Inferior parietal cortex (tissue), 1 donor: ENCODE results near the gene NACAD.
"Not testable (repeated sequence)": the region's sequence is repeated elsewhere in the genome, so short reads cannot be mapped to it uniquely, and the experiment has no call there.

Experiments used
- DNase-seq: peaks from one replicate; pipeline ENCODE4 v3.0.0-alpha.2; 2016; ENCODE audit errors: extremely low spot score

NACAD gene

GRCh38 chr7:45114257-45114656 is 25.5 kb upstream of the NACAD start:
- not testable (repeated sequence) for DNase-seq

GRCh38 chr7:45112648-45113047 is 23.9 kb upstream of the NACAD start:
- no peak for DNase-seq

GRCh38 chr7:45111298-45112223 is 22.8 kb upstream of the NACAD start, which contains the start of gene TBRG4:
Gene TBRG4, minus strand, starts transcription at chr7:45111697. Its CDS starts 2,460 bp downstream, at chr7:45109237.
- peak; percentile 98 for DNase-seq

GRCh38 chr7:45108863-45109262 is 20.1 kb upstream of the NACAD start:
- no peak for DNase-seq

GRCh38 chr7:45107356-45107755 is 18.6 kb upstream of the NACAD start:
- DNase-seq: no peak

GRCh38 chr7:45106820-45107219 is 18.1 kb upstream of the NACAD start:
- no peak for DNase-seq

GRCh38 chr7:45105588-45106188 is 16.9 kb upstream of the NACAD start:
- no peak for DNase-seq

- no peak for DNase-seq
Observed at GRCh38 chr7:45104844-45105587, 16.2 kb upstream of the NACAD start.

GRCh38 chr7:45103958-45104843 is 15.4 kb upstream of the NACAD start:
- DNase-seq: no peak

GRCh38 chr7:45102785-45103712 is 14.3 kb upstream of the NACAD start:
- DNase-seq: no peak

GRCh38 chr7:45101748-45102147 is 13.0 kb upstream of the NACAD start:
- no peak for DNase-seq

GRCh38 chr7:45100761-45101480 is 12.2 kb upstream of the NACAD start:
- no peak for DNase-seq

GRCh38 chr7:45099891-45100760 is 11.4 kb upstream of the NACAD start:
- DNase-seq: no peak

- no peak for DNase-seq
Observed at GRCh38 chr7:45098983-45099839, 10.4 kb upstream of the NACAD start.

- no peak for DNase-seq
Observed at GRCh38 chr7:45092931-45093235, 4.1 kb upstream of the NACAD start.

GRCh38 chr7:45092100-45092930 is 3.5 kb upstream of the NACAD start:
- DNase-seq: no peak

- peak; percentile 94 for DNase-seq
Observed at GRCh38 chr7:45089341-45089891, 647 bp upstream of the NACAD start.
